NT2/D1 (cell line): ENCODE data around the gene SOX5.

Experiments
- DNase-seq: peaks from one replicate; pipeline ENCODE4 v3.0.0-alpha.2; 2011; ENCODE audit warnings: low read depth, low spot score
- H3K27me3 ChIP-seq: 2 replicates; pipeline ENCODE4 v1.6.0; 2011; ENCODE audit warnings: mild to moderate bottlenecking; ENCODE audit not compliant: insufficient read length, insufficient read depth
- H3K36me3 ChIP-seq: 2 replicates; pipeline ENCODE4 v1.6.1; 2011; ENCODE audit warnings: mild to moderate bottlenecking, low read length, mixed read lengths; ENCODE audit not compliant: insufficient read depth, insufficient read length
- H3K4me1 ChIP-seq: 2 replicates; pipeline ENCODE4 v1.5.1; 2011; ENCODE audit not compliant: insufficient read depth, insufficient read length
- H3K4me3 ChIP-seq: 2 replicates; pipeline ENCODE4 v1.5.1; 2011; ENCODE audit warnings: low read depth; ENCODE audit not compliant: insufficient read length
- H3K9ac ChIP-seq: 2 replicates; pipeline ENCODE4 v1.6.0; 2011; ENCODE audit warnings: low read depth; ENCODE audit not compliant: insufficient read length
- H3K9me3 ChIP-seq: 2 replicates; pipeline ENCODE4 v1.5.1; 2011; ENCODE audit warnings: mild to moderate bottlenecking, low read length; ENCODE audit not compliant: insufficient read depth
- SUZ12 ChIP-seq: IDR thresholded peaks from 2 replicates; pipeline ENCODE4 v1.6.1; 2011; ENCODE audit not compliant: insufficient read length, insufficient read depth; ENCODE audit errors: extremely low read depth
- YY1 ChIP-seq: IDR thresholded peaks from 2 replicates; pipeline ENCODE4 v1.6.1; 2011; ENCODE audit not compliant: insufficient read length, insufficient read depth
- ZNF274 ChIP-seq: IDR thresholded peaks from 2 replicates; pipeline ENCODE4 v1.6.1; 2011; ENCODE audit warnings: mild to moderate bottlenecking, low read depth, low read length

The SOX5 gene

GRCh38 chr12:23555180-23555824 lies 394.2 kb downstream of the SOX5 start:
- TF ChIP-seq YY1 (no peak), SUZ12 (no peak), ZNF274 (no peak)
- H3K4me3 ChIP-seq: no peak overlapping the region
- DNase-seq: no peak
- H3K36me3 ChIP-seq: no peaks in the 10 kb centered on the region
- no peak overlapping the region for H3K9ac ChIP-seq
- H3K9me3 ChIP-seq: no peaks in the 10 kb centered on the region
- no peaks in the 10 kb centered on the region for H3K4me1 ChIP-seq
- H3K27me3 ChIP-seq: no peaks in the 10 kb centered on the region

DNA sequence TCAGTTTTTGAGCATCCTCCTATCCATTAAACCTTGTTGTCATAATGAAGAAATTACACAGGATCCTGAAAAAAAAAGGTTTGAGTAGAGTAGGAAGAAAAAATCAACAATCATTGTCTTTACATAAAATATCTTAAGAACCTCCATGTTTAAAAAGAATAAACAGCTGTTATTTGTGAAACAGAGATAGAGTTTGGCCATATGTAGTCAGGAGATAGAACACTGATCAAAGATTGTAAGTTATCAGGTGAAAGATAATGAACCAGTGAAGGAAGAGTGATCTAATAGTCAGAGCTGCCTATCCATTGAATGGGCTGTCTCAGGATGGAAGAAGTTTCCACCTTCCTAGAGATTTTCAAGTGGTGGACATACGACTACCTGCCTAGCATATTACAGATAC lies 397.1 kb downstream of the SOX5 start:
- Histone ChIP-seq H3K9ac (no peak overlapping the region), H3K36me3 (no peaks in the 10 kb centered on the region), H3K4me3 (no peak overlapping the region), H3K4me1 (no peaks in the 10 kb centered on the region), H3K27me3 (no peaks in the 10 kb centered on the region), H3K9me3 (no peaks in the 10 kb centered on the region)
- TF ChIP-seq ZNF274: no peak
- no peak for TF ChIP-seq YY1
- TF ChIP-seq SUZ12: no peak
- no peak for DNase-seq

DNA sequence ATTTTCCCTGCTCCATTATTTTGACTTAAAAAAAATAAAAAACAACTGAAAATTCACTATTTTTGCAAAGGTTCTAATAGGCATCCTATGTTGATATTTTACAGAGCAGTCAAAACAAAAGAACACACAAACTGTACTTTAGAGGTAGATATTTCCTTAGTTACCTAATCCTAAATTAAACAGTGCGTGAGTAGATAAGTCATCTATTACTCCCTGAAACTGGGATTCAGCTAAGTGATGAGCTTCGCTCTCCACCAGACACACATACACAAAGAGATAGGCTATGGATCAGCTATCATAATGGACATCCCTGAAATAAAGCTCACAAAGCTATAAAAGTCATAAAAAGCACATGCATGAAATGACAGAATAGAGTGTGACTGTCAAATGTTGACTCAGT lies 398.7 kb downstream of the SOX5 start:
- Histone ChIP-seq H3K36me3 (no peaks in the 10 kb centered on the region), H3K9me3 (no peaks in the 10 kb centered on the region), H3K4me1 (no peaks in the 10 kb centered on the region), H3K27me3 (no peaks in the 10 kb centered on the region), H3K9ac (no peak overlapping the region), H3K4me3 (no peak overlapping the region)
- DNase-seq: no peak
- TF ChIP-seq SUZ12 (no peak), YY1 (no peak), ZNF274 (no peak)

- Histone ChIP-seq H3K4me3 (no peak overlapping the region), H3K4me1 (no peaks in the 10 kb centered on the region), H3K9ac (no peak overlapping the region), H3K27me3 (no peaks in the 10 kb centered on the region), H3K36me3 (no peaks in the 10 kb centered on the region), H3K9me3 (no peaks in the 10 kb centered on the region)
- TF ChIP-seq SUZ12: no peak
- TF ChIP-seq ZNF274: no peak
- TF ChIP-seq YY1: no peak
- no peak for DNase-seq
Observed at GRCh38 chr12:23548742-23549141, 400.7 kb downstream of the SOX5 start.

- Histone ChIP-seq H3K36me3 (no peaks in the 10 kb centered on the region), H3K4me1 (no peaks in the 10 kb centered on the region), H3K9ac (no peak overlapping the region), H3K27me3 (no peaks in the 10 kb centered on the region), H3K4me3 (no peak overlapping the region), H3K9me3 (no peaks in the 10 kb centered on the region)
- DNase-seq: no peak
- TF ChIP-seq YY1: no peak
- TF ChIP-seq SUZ12: no peak
- no peak for TF ChIP-seq ZNF274
Observed at GRCh38 chr12:23546756-23547155, 402.7 kb downstream of the SOX5 start.

DNA sequence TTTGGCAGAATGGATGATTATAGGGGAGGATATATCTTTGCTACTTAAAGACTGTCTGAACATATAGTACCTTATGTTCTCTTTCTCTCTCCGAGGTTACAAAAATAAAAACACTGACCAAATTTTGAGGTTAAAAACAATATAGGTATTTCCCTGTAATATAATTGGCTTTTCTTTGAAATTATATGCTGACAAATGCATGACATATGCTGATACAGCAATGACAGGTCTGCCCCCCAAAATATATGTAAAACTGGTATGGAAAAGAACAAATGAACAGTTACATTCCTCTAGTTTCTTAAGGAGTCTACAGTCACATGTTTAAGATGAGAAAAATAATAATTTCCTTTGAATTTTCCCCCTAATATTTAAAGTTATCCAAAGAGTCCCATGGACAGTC lies 405.7 kb downstream of the SOX5 start:
- Histone ChIP-seq H3K9me3 (no peaks in the 10 kb centered on the region), H3K4me1 (no peaks in the 10 kb centered on the region), H3K36me3 (no peaks in the 10 kb centered on the region), H3K27me3 (no peaks in the 10 kb centered on the region), H3K9ac (no peak overlapping the region), H3K4me3 (no peak overlapping the region)
- DNase-seq: no peak
- no peak for TF ChIP-seq SUZ12
- no peak for TF ChIP-seq ZNF274
- TF ChIP-seq YY1: no peak

DNA sequence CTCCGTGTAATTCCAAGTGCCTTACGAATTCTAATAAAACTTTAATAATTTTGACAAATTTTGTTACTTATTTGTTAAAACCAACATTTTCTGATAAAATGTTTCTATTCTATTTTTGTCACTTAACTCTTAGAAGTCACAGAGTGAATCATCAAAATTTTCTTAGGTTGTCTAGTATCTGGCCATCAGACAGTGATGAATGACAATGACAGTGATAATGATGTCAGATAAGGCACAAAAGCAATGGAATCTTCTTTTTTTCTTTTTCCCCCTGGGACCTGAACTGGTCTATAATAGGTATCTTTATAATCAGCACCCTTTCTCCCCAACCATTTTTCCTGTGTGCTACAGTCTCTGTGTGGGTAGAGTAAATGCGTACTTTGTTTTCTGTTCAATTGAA lies 407.3 kb downstream of the SOX5 start:
- H3K9ac ChIP-seq: no peak overlapping the region
- H3K9me3 ChIP-seq: no peaks in the 10 kb centered on the region
- H3K27me3 ChIP-seq: no peaks in the 10 kb centered on the region
- H3K4me3 ChIP-seq: no peak overlapping the region
- no peak for DNase-seq
- H3K4me1 ChIP-seq: no peaks in the 10 kb centered on the region
- no peaks in the 10 kb centered on the region for H3K36me3 ChIP-seq
- no peak for TF ChIP-seq YY1
